Uterus (tissue), 4 donors: ENCODE results near the gene CDKN2B-AS1. TPM values are rescaled to one million over a fixed set of nuclear protein-coding genes. Genes with fewer than 3 reads are reported as not detected.

Source experiments
- DNase-seq, 2 donors: peaks; one replicate each; pipeline ENCODE4 v3.0.0-alpha.2; 2019 to 2020
- H3K27ac ChIP-seq, 2 donors: fragments of 200-600 bp; sonication (generic); 1 replicate in 1 of 2; 2 replicates in 1 of 2; pipeline ENCODE4 v1.5.1; 2016 to 2018
- H3K27me3 ChIP-seq, 2 donors: fragments of 200-600 bp; sonication (generic); one replicate each; pipeline ENCODE4 v1.5.1; 2018 to 2019; ENCODE audit warnings: control low read depth in 1 of 2
- H3K36me3 ChIP-seq, 2 donors: fragments of 200-600 bp; sonication (generic); one replicate each; pipeline ENCODE4 v1.5.1; 2019; ENCODE audit warnings: control low read depth in 1 of 2
- H3K4me1 ChIP-seq, 2 donors: fragments of 200-600 bp; sonication (generic); one replicate each; pipeline ENCODE4 v1.5.1; 2018 to 2019; ENCODE audit warnings: control low read depth in 1 of 2
- H3K4me3 ChIP-seq, 2 donors: fragments of 200-600 bp; sonication (generic); 1 replicate in 1 of 2; 2 replicates in 1 of 2; pipeline ENCODE4 v1.5.1; 2018 to 2019; ENCODE audit warnings: mild to moderate bottlenecking in 1 of 2
- H3K9me3 ChIP-seq, 2 donors: fragments of 200-600 bp; sonication (generic); one replicate each; pipeline ENCODE4 v1.5.1; 2019; ENCODE audit warnings: control low read depth in 1 of 2
- POLR2A ChIP-seq, 2 donors: fragments of 450-650 bp; IDR thresholded peaks; one replicate each; pipeline ENCODE4 v1.6.1; 2016; ENCODE audit warnings: antibody characterized with exemption in 2 of 2, mild to moderate bottlenecking in 1 of 2, moderate library complexity in 1 of 2
- intact Hi-C: fragments of 100-400 bp; cut with DNase I; formaldehyde crosslinking; loops from one replicate; pipeline ENCODE4 v1.15.1; 2023; ENCODE audit warnings: low total_unique reads
- total RNA-seq, 4 donors: library from RNA; depleted of rRNA in 3 of 4; stranded (reverse); fragments of >200 nt in 3 of 4; gene quantifications; one replicate each; pipeline versions ENCODE4 v1.1.0 to v1.2.4, GENCODE V29; 2014 to 2023
- TF ChIP-seq, protein P1 (sequence below), 4 experiments: fragments of 200-600 bp in 2 of 4; fragments of 450-650 bp in 2 of 4; sonication (generic) in 2 of 4; IDR thresholded peaks; one replicate each; pipeline ENCODE4 v1.5.1; 2016 to 2019; ENCODE audit warnings: antibody characterized with exemption in 4 of 4, mild to moderate bottlenecking in 2 of 4, moderate library complexity in 1 of 4
- donor health status: DM: yes; HTN: yes; CAD: no.

The CDKN2B-AS1 gene
- total RNA-seq, 4 donors from 2014 or later, result 0.29 to 1.8 (median 0.35) TPM; not detected in 1

DNA sequence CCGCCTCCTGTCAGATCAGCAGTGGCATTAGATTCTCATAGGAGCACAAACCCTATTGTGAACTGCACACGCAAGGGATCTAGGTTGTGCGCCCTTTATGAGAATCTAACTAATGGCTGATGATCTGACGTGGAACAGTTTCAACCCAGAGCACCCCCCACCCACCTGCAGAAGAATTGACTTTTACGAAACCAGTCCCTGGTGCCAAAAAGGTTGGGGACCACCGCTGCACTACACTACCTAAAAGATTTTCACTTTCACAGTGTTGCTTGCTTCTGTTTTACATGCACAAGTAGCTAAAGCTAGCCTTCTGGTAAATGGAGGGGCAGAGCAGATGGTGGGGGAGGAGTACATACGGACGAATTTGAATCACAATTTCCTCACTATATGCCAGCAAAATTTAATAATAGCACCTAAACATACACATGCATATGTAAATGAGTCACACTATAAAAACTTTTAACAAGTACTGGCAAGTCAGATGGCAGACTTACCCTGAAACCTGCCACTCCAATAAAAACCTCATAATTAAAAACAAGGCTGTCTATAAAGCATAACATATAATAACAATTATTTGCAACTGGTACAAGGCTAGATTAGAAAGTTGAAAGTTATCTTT is 38.5 kb downstream of the CDKN2B-AS1 start:
- Histone ChIP-seq H3K9me3 (no peaks in the 10 kb centered on the region), H3K4me3 (no peak overlapping the region), H3K4me1 (no peaks in the 10 kb centered on the region), H3K27me3 (no peaks in the 10 kb centered on the region), H3K36me3 (no peaks in the 10 kb centered on the region), H3K27ac (no peak overlapping the region)
- DNase-seq, result no peak
- intact Hi-C loops, result no loop called here
- TF ChIP-seq, protein P1, sequence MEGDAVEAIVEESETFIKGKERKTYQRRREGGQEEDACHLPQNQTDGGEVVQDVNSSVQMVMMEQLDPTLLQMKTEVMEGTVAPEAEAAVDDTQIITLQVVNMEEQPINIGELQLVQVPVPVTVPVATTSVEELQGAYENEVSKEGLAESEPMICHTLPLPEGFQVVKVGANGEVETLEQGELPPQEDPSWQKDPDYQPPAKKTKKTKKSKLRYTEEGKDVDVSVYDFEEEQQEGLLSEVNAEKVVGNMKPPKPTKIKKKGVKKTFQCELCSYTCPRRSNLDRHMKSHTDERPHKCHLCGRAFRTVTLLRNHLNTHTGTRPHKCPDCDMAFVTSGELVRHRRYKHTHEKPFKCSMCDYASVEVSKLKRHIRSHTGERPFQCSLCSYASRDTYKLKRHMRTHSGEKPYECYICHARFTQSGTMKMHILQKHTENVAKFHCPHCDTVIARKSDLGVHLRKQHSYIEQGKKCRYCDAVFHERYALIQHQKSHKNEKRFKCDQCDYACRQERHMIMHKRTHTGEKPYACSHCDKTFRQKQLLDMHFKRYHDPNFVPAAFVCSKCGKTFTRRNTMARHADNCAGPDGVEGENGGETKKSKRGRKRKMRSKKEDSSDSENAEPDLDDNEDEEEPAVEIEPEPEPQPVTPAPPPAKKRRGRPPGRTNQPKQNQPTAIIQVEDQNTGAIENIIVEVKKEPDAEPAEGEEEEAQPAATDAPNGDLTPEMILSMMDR (IDR thresholded peaks at IDR 0.05), result no peak
- no peak for TF ChIP-seq POLR2A (IDR thresholded peaks at IDR 0.05)

DNA sequence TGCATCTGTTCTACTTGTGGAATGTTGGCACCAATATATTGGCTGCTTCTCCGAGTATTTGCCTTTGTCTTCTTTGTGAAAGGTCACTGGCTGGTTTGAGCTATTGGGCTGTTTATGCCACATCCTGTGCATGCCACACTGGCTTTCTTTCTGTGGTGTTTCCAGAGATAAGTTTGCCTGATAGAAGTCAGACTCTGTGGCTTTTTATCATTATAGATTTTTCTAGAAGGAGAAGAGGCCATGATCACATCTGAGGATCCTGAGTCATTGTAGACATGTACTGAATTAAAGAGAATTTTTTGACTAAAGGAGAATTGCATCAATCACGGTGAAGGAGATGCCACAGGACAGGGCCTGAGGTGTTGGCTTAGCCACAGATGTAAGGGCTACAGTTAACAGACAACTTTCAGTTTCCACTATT is 41.0 kb downstream of the CDKN2B-AS1 start:
- Histone ChIP-seq H3K27me3 (no peaks in the 10 kb centered on the region), H3K36me3 (no peaks in the 10 kb centered on the region), H3K4me1 (no peaks in the 10 kb centered on the region), H3K9me3 (no peaks in the 10 kb centered on the region), H3K4me3 (no peak overlapping the region), H3K27ac (no peak overlapping the region)
- no peak for DNase-seq
- intact Hi-C loops, result no loop called here
- TF ChIP-seq POLR2A (IDR thresholded peaks at IDR 0.05), result no peak
- TF ChIP-seq, protein P1 (IDR thresholded peaks at IDR 0.05), result no peak

DNA sequence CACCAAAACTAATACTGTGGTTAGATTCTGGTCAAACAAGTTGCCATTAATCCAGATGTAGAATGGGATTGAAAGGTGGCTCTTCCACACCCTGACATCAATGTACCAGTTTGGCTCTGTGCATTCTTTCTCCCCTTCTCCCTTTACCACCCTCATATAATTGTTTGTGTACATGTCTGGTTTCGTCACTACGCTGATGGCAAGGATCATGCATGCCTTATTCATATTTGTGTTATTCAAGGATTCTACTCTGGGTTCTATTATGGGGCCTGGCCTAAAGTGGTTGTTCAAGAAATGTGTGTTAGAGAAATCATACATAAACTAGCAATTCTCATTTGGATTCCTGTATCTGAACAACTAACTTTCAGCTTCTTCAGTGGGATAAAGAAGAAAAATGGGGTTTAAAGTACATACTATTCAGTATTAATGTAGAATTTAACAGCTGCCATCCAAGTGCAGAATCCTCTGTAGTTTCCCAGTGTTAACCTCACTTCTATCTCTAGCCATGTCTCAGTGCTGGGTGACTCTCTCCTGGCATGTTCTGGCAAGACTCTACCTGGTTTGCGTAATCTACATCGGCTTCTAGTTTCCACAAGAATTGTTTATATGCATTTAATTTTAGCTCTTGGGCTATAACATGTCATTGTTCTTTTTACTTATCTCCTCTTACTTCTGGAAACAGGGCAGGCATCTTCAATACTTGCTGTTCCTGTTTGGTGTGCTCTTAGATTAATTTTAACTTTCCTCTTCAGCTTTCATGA is 42.5 kb downstream of the CDKN2B-AS1 start:
- no peak for DNase-seq
- Histone ChIP-seq H3K4me1 (no peaks in the 10 kb centered on the region), H3K27ac (no peak overlapping the region), H3K36me3 (no peaks in the 10 kb centered on the region), H3K9me3 (no peaks in the 10 kb centered on the region), H3K4me3 (no peak overlapping the region), H3K27me3 (no peaks in the 10 kb centered on the region)
- TF ChIP-seq, protein P1 (IDR thresholded peaks at IDR 0.05), result no peak
- no peak for TF ChIP-seq POLR2A (IDR thresholded peaks at IDR 0.05)
- intact Hi-C loops, result no loop called here

DNA sequence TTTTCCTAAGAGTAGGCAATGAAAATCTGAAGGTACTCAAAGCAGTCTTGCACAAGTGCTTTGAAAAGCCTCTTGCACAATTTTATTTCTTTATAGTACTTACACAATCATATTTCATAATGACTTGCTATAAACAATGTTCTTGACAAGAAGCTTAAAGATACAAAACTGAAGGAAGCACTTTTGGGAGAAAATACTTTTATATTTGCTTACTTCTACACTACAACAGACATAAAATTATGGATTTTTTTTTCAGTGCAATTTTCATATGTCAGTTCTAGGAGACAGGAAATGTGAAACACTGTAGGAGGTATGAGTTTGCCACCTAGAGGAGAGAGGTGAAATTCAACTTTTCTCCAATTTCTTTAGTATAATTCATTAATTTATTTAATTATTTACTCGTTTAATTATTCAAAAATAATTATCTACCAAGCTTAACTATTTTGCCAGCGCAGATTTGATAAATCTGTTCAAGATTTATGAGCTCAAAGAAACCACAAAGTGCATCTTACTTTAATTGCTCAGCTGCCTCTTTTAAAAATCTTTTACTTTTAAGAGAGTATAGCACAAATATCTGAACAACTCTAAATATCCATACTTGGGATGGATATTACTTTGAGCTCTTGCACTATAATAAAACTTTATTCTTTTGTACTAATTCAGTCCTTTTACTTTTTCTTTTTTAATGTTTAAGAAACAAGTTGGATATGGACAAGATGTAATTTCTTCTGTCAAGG is 43.5 kb downstream of the CDKN2B-AS1 start:
- H3K36me3 ChIP-seq, result no peaks in the 10 kb centered on the region
- H3K27ac ChIP-seq, result no peak overlapping the region
- no peak overlapping the region for H3K4me3 ChIP-seq
- no peak for TF ChIP-seq POLR2A (IDR thresholded peaks at IDR 0.05)
- TF ChIP-seq, protein P1 (IDR thresholded peaks at IDR 0.05), result peak in 1 of 4 experiments; percentile 38
- no peaks in the 10 kb centered on the region for H3K27me3 ChIP-seq
- H3K4me1 ChIP-seq, result no peaks in the 10 kb centered on the region
- no peaks in the 10 kb centered on the region for H3K9me3 ChIP-seq
- no peak for DNase-seq
- intact Hi-C loops, result no loop called here

DNA sequence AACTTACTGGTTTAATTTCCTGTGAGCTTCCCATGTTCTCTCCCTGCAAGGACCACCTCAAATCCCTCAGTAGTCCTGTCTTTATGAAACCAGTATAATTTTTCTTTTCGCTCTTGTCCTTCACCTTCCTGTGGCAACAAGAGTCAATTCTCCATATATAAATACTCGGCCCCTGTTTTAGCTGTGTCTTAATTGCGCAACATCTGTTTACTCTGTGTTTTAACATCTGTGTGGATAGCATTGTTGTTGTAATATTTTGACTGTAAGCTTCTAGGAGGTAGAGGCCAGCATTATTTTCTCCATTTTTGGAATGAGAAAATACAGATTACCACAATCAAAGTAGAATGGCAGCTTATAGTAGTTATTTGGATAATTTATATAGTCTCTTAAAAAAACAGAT is 44.7 kb downstream of the CDKN2B-AS1 start:
- Histone ChIP-seq H3K4me1 (no peaks in the 10 kb centered on the region), H3K27me3 (no peaks in the 10 kb centered on the region), H3K9me3 (no peaks in the 10 kb centered on the region), H3K27ac (no peak overlapping the region), H3K36me3 (no peaks in the 10 kb centered on the region), H3K4me3 (no peak overlapping the region)
- TF ChIP-seq POLR2A (IDR thresholded peaks at IDR 0.05), result no peak
- TF ChIP-seq, protein P1 (IDR thresholded peaks at IDR 0.05), result no peak
- DNase-seq, result no peak
- intact Hi-C loops, result no loop called here
